Measurements from ENCODE around the gene ITGA11. TPM values are rescaled to one million over a fixed set of nuclear protein-coding genes. Genes with fewer than 3 reads are reported as not detected.
A peak's percentile ranks its signal among the peaks of the same experiment; 100 is the strongest.

The ITGA11 gene
- total RNA-seq, 1 donor, result 567 TPM

- H3K9me3 ChIP-seq (ENCODE audit: low read depth, low read length), result no peaks in the 10 kb centered on the region
- peaks cover 94% of the 10 kb centered on the region for H4K20me1 ChIP-seq (ENCODE audit: insufficient read depth, low read length)
- DNase-seq (ENCODE audit: insufficient read length, low spot score, missing footprints), result no peak
- peaks cover 32% of the 10 kb centered on the region for H3K4me1 ChIP-seq (ENCODE audit: insufficient read depth, low read length)
- no peak overlapping the region for H3K4me2 ChIP-seq (ENCODE audit: insufficient read depth, low read length)
- no peak overlapping the region for H3K4me3 ChIP-seq (ENCODE audit: insufficient read depth, low read length)
- peaks cover 70% of the 10 kb centered on the region for H3K36me3 ChIP-seq (ENCODE audit: insufficient read depth, low read length)
- H3K27me3 ChIP-seq (ENCODE audit: insufficient read depth, low read length), result no peaks in the 10 kb centered on the region
- peaks cover 98% of the 10 kb centered on the region for H3K79me2 ChIP-seq (ENCODE audit: insufficient read depth, low read length)
- no peak overlapping the region for H3K27ac ChIP-seq (ENCODE audit: low read depth, low read length)
- H2AFZ ChIP-seq (ENCODE audit: low read length), result no peak overlapping the region
- TF ChIP-seq, protein P1, sequence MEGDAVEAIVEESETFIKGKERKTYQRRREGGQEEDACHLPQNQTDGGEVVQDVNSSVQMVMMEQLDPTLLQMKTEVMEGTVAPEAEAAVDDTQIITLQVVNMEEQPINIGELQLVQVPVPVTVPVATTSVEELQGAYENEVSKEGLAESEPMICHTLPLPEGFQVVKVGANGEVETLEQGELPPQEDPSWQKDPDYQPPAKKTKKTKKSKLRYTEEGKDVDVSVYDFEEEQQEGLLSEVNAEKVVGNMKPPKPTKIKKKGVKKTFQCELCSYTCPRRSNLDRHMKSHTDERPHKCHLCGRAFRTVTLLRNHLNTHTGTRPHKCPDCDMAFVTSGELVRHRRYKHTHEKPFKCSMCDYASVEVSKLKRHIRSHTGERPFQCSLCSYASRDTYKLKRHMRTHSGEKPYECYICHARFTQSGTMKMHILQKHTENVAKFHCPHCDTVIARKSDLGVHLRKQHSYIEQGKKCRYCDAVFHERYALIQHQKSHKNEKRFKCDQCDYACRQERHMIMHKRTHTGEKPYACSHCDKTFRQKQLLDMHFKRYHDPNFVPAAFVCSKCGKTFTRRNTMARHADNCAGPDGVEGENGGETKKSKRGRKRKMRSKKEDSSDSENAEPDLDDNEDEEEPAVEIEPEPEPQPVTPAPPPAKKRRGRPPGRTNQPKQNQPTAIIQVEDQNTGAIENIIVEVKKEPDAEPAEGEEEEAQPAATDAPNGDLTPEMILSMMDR (IDR thresholded peaks at IDR 0.05; ENCODE audit: extremely low read depth, low read depth, low read length), result no peak
These were observed 22.1 kb downstream of the ITGA11 start for GRCh38 chr15:68409736-68410370.

DNA sequence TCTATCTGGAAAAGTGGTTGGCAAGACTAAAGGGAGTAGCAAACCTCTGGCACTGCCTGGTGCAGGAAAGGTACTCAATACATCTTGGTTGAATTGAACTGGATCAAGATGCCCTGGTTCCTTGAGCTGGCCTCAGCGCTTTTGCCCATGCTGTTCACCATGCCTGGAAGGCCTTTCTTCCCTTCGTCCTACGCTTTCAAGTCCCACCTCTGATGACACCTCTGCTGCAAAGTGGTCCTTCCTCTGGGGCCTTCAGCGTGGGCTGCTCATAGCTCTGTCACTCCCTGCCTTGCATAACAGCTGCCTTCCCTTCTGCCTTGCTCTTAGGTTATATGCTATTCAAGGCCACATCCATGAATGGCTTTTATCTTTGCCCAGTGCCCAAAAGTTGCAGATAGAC lies 23.0 kb downstream of the ITGA11 start:
- DNase-seq (ENCODE audit: insufficient read length, low spot score, missing footprints), result no peak
- no peaks in the 10 kb centered on the region for H3K9me3 ChIP-seq (ENCODE audit: low read depth, low read length)
- TF ChIP-seq, protein P1 (IDR thresholded peaks at IDR 0.05; ENCODE audit: extremely low read depth, low read depth, low read length), result no peak
- peaks cover 32% of the 10 kb centered on the region for H3K4me1 ChIP-seq (ENCODE audit: insufficient read depth, low read length)
- H3K79me2 ChIP-seq (ENCODE audit: insufficient read depth, low read length), result peaks cover 98% of the 10 kb centered on the region
- H3K4me3 ChIP-seq (ENCODE audit: insufficient read depth, low read length), result no peak overlapping the region
- no peak overlapping the region for H2AFZ ChIP-seq (ENCODE audit: low read length)
- no peak overlapping the region for H3K27ac ChIP-seq (ENCODE audit: low read depth, low read length)
- H3K4me2 ChIP-seq (ENCODE audit: insufficient read depth, low read length), result no peak overlapping the region
- H3K36me3 ChIP-seq (ENCODE audit: insufficient read depth, low read length), result peaks cover 64% of the 10 kb centered on the region
- peaks cover 94% of the 10 kb centered on the region for H4K20me1 ChIP-seq (ENCODE audit: insufficient read depth, low read length)
- H3K27me3 ChIP-seq (ENCODE audit: insufficient read depth, low read length), result no peaks in the 10 kb centered on the region

GRCh38 chr15:68407886-68408881 lies 23.8 kb downstream of the ITGA11 start:
- Histone ChIP-seq H3K36me3 (ENCODE audit: insufficient read depth, low read length) (peaks cover 65% of the 10 kb centered on the region), H3K4me3 (ENCODE audit: insufficient read depth, low read length) (no peak overlapping the region), H3K27ac (ENCODE audit: low read depth, low read length) (peak overlapping the region; percentile 3), H3K27me3 (ENCODE audit: insufficient read depth, low read length) (no peaks in the 10 kb centered on the region), H3K9me3 (ENCODE audit: low read depth, low read length) (no peaks in the 10 kb centered on the region), H3K4me2 (ENCODE audit: insufficient read depth, low read length) (peak overlapping the region; percentile 29), H3K4me1 (ENCODE audit: insufficient read depth, low read length) (peaks cover 32% of the 10 kb centered on the region), H4K20me1 (ENCODE audit: insufficient read depth, low read length) (peaks cover 94% of the 10 kb centered on the region), H2AFZ (ENCODE audit: low read length) (no peak overlapping the region), H3K79me2 (ENCODE audit: insufficient read depth, low read length) (peaks cover 95% of the 10 kb centered on the region)
- DNase-seq (ENCODE audit: insufficient read length, low spot score, missing footprints), result no peak
- TF ChIP-seq, protein P1 (IDR thresholded peaks at IDR 0.05; ENCODE audit: extremely low read depth, low read depth, low read length), result no peak

Data from osteoblast (primary cell).